HepG2 (cell line): Measurements from ENCODE around the gene PRKAR1A. TPM values are rescaled to one million over a fixed set of nuclear protein-coding genes. Genes with fewer than 3 reads are reported as not detected.

ENCODE experiments used
- BRCA1 ChIP-seq: sonication (generic); formaldehyde crosslinking; IDR thresholded peaks from 2 replicates; pipeline ENCODE4 v1.4.0; 2020; ENCODE audit warnings: missing genetic modification reagents
- CENPX ChIP-seq: sonication (generic); formaldehyde crosslinking; IDR thresholded peaks from 2 replicates; pipeline ENCODE4 v1.9.0; 2021; ENCODE audit warnings: mild to moderate bottlenecking, missing genetic modification reagents, moderate library complexity
- ERF ChIP-seq: IDR thresholded peaks from 2 replicates; pipeline ENCODE4 v1.6.1; 2018; ENCODE audit warnings: missing biosample characterization, missing genetic modification reagents
- EZH2 ChIP-seq: conservative IDR thresholded peaks from 2 replicates; pipeline ENCODE4 v1.6.1; 2012; ENCODE audit warnings: mild to moderate bottlenecking, low read depth, low read length, moderate library complexity
- HDAC2 ChIP-seq: sonication (generic); formaldehyde crosslinking; IDR thresholded peaks from 2 replicates; pipeline ENCODE4 v1.4.0; 2020; ENCODE audit warnings: missing genetic modification reagents
- ISL2 ChIP-seq: sonication (generic); formaldehyde crosslinking; IDR thresholded peaks from 2 replicates; pipeline ENCODE4 v1.5.0; 2020; ENCODE audit warnings: missing genetic modification reagents
- KDM5A ChIP-seq: fragments of 200-600 bp; sonication (generic); IDR thresholded peaks from 2 replicates; pipeline ENCODE4 v1.7.0; 2018; ENCODE audit warnings: antibody characterized with exemption, mild to moderate bottlenecking, low read length, borderline replicate concordance
- MBD4 ChIP-seq: IDR thresholded peaks from 2 replicates; pipeline ENCODE4 v1.6.1; 2012; ENCODE audit warnings: low read length, inconsistent platforms, borderline replicate concordance
- NFE2 ChIP-seq: sonication (generic); formaldehyde crosslinking; IDR thresholded peaks from 2 replicates; pipeline ENCODE4 v1.4.0; 2020; ENCODE audit warnings: missing genetic modification reagents
- PRPF4 ChIP-seq: fragments of 200-400 bp; formaldehyde crosslinking; IDR thresholded peaks from 2 replicates; pipeline ENCODE4 v1.6.1; 2016; ENCODE audit warnings: low read length, low read depth; ENCODE audit not compliant: poor library complexity, severe bottlenecking
- PTBP1 ChIP-seq: fragments of 200-400 bp; formaldehyde crosslinking; IDR thresholded peaks from 2 replicates; pipeline ENCODE4 v1.6.1; 2018; ENCODE audit warnings: low read length, low read depth; ENCODE audit not compliant: poor library complexity, severe bottlenecking
- RCOR2 ChIP-seq: IDR thresholded peaks from 2 replicates; pipeline ENCODE4 v1.6.1; 2016; ENCODE audit warnings: missing biosample characterization, missing genetic modification reagents
- TCF12 ChIP-seq, 2 experiments: fragments of 450-650 bp in 1 of 2; sonication (generic) in 1 of 2; formaldehyde crosslinking in 1 of 2; IDR thresholded peaks; 2 replicates each; pipeline versions ENCODE4 v1.6.1 to v1.8.0; 2017 to 2022; ENCODE audit warnings: antibody characterized with exemption in 1 of 2, mild to moderate bottlenecking in 1 of 2, missing genetic modification reagents in 1 of 2, moderate library complexity in 1 of 2
- XRCC5 ChIP-seq: fragments of 200-400 bp; formaldehyde crosslinking; optimal IDR thresholded peaks from 2 replicates; pipeline ENCODE3; 2017; ENCODE audit warnings: mild to moderate bottlenecking, low read length
- ZFP62 ChIP-seq: sonication (generic); formaldehyde crosslinking; IDR thresholded peaks from 2 replicates; pipeline ENCODE4 v1.4.0; 2020; ENCODE audit warnings: missing genetic modification reagents
- ZFP82 ChIP-seq: sonication (generic); formaldehyde crosslinking; IDR thresholded peaks from 2 replicates; pipeline ENCODE4 v1.5.1; 2020; ENCODE audit warnings: mild to moderate bottlenecking, missing genetic modification reagents, borderline replicate concordance
- ZFX ChIP-seq: sonication (generic); formaldehyde crosslinking; IDR thresholded peaks from 2 replicates; pipeline ENCODE4 v1.4.0; 2020; ENCODE audit warnings: mild to moderate bottlenecking, low read depth, missing genetic modification reagents, moderate library complexity
- ZNF138 ChIP-seq: sonication (generic); formaldehyde crosslinking; IDR thresholded peaks from 2 replicates; pipeline ENCODE4 v1.5.0; 2020; ENCODE audit warnings: mild to moderate bottlenecking, low read depth, missing genetic modification reagents
- ZNF3 ChIP-seq: IDR thresholded peaks from 2 replicates; pipeline ENCODE4 v1.7.0; 2017; ENCODE audit warnings: inconsistent platforms
- polyA plus RNA-seq, 8 experiments: library from polyadenylated mRNA; depleted of rRNA in 3 of 8; stranded (reverse) in 7 of 8; unstranded in 1 of 8; fragments of >200 nt; fragmentation: Illumina TruSeq in 4 of 8; extraction: Trizol in 4 of 8; gene quantifications; 2 replicates each; pipeline versions ENCODE4 v1.2.1 to v1.2.3, GENCODE V29; 2011 to 2016; ENCODE audit warnings: low read depth in 4 of 8, missing spikeins in 1 of 8, mixed read lengths in 1 of 8; ENCODE audit not compliant: insufficient read depth in 1 of 8
- total RNA-seq, 5 experiments: library from RNA; depleted of rRNA; stranded (reverse); fragments of >200 nt; fragmentation: Illumina TruSeq; extraction: Trizol; gene quantifications; 2 replicates each; pipeline ENCODE4 v1.2.3, GENCODE V29; 2016; ENCODE audit warnings: low read depth in 1 of 5
- TF ChIP-seq, protein P1 (sequence below): sonication (generic); formaldehyde crosslinking; IDR thresholded peaks from 2 replicates; pipeline ENCODE4 v1.5.1; 2020; ENCODE audit warnings: missing genetic modification reagents, mild to moderate bottlenecking, borderline replicate concordance
- TF ChIP-seq, protein P2 (sequence below): sonication (generic); formaldehyde crosslinking; IDR thresholded peaks from 2 replicates; pipeline ENCODE4 v1.4.0; 2020; ENCODE audit warnings: mild to moderate bottlenecking, missing genetic modification reagents
- TF ChIP-seq, protein P3 (sequence below): sonication (generic); formaldehyde crosslinking; IDR thresholded peaks from 2 replicates; pipeline ENCODE4 v1.5.0; 2020; ENCODE audit warnings: mild to moderate bottlenecking, missing genetic modification reagents, moderate library complexity
- TF ChIP-seq, protein P4 (sequence below): sonication (generic); formaldehyde crosslinking; conservative IDR thresholded peaks from 2 replicates; pipeline ENCODE4 v1.8.0; 2022; ENCODE audit warnings: mild to moderate bottlenecking, moderate library complexity, missing genetic modification reagents
- TF ChIP-seq, protein P5 (sequence below): sonication (generic); formaldehyde crosslinking; IDR thresholded peaks from 2 replicates; pipeline ENCODE4 v1.4.0; 2020; ENCODE audit warnings: missing genetic modification reagents

Gene PRKAR1A
- total and polyA plus RNA-seq, 2 of the 13 experiments (the other 11 are each of a cell fraction or from before 2014, with no cell fraction given): 265 to 266 TPM

DNA sequence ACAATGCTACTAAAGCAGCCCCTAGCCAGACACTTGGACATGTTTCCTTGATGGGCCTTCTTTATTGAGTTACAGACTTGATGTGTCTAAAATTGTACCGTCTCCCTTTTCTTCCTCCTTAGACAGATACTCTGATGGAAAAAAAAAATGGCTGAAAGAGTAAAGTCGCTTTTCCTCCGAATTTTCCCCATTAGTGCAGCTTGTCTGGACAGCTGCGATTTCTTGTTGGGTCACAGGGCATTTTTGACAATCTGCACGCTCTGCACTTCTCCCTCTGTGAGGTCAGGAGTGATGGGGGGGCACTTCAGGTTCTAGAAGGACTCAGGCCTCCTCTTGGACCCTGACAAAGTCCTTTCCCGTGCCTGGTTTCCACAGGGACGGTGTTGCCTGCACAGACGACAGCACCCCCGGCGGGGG lies 968 bp upstream of the PRKAR1A start (continued):
- TF ChIP-seq ISL2 (CRISPR knock-in tag) (no peak), RCOR2 (CRISPR knock-in tag) (no peak), BRCA1 (CRISPR knock-in tag) (no peak), TCF12 (IDR thresholded peaks at IDR 0.05) (no peak), TCF12 (CRISPR knock-in tag; IDR thresholded peaks at IDR 0.05) (no peak), CENPX (CRISPR knock-in tag) (no peak), EZH2 (no peak), MBD4 (no peak), ZFP62 (CRISPR knock-in tag) (no peak), ZFP82 (no peak), ZNF138 (CRISPR knock-in tag) (no peak), PRPF4 (no peak), NFE2 (no peak), ZNF3 (CRISPR knock-in tag) (peak; percentile 93), ERF (CRISPR knock-in tag) (0 out of 2 replicates have a peak, but pooled peaks have one; percentile 48), HDAC2 (CRISPR knock-in tag) (0 out of 2 replicates have a peak, but pooled peaks have one; percentile 3), PTBP1 (no peak), KDM5A (peak; percentile 22; the same call in 1 of the 2 replicates), XRCC5 (no peak), ZFX (CRISPR knock-in tag) (peak; percentile 88; the same call in 1 of the 2 replicates)
- TF ChIP-seq, protein P1, sequence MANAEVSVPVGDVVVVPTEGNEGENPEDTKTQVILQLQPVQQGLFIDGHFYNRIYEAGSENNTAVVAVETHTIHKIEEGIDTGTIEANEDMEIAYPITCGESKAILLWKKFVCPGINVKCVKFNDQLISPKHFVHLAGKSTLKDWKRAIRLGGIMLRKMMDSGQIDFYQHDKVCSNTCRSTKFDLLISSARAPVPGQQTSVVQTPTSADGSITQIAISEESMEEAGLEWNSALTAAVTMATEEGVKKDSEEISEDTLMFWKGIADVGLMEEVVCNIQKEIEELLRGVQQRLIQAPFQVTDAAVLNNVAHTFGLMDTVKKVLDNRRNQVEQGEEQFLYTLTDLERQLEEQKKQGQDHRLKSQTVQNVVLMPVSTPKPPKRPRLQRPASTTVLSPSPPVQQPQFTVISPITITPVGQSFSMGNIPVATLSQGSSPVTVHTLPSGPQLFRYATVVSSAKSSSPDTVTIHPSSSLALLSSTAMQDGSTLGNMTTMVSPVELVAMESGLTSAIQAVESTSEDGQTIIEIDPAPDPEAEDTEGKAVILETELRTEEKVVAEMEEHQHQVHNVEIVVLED (CRISPR knock-in tag): no peak
- TF ChIP-seq, protein P2, sequence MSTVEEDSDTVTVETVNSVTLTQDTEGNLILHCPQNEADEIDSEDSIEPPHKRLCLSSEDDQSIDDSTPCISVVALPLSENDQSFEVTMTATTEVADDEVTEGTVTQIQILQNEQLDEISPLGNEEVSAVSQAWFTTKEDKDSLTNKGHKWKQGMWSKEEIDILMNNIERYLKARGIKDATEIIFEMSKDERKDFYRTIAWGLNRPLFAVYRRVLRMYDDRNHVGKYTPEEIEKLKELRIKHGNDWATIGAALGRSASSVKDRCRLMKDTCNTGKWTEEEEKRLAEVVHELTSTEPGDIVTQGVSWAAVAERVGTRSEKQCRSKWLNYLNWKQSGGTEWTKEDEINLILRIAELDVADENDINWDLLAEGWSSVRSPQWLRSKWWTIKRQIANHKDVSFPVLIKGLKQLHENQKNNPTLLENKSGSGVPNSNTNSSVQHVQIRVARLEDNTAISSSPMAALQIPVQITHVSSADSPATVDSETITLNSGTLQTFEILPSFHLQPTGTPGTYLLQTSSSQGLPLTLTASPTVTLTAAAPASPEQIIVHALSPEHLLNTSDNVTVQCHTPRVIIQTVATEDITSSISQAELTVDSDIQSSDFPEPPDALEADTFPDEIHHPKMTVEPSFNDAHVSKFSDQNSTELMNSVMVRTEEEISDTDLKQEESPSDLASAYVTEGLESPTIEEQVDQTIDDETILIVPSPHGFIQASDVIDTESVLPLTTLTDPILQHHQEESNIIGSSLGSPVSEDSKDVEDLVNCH (CRISPR knock-in tag): 0 out of 2 replicates have a peak, but pooled peaks have one; percentile 5
- TF ChIP-seq, protein P3, sequence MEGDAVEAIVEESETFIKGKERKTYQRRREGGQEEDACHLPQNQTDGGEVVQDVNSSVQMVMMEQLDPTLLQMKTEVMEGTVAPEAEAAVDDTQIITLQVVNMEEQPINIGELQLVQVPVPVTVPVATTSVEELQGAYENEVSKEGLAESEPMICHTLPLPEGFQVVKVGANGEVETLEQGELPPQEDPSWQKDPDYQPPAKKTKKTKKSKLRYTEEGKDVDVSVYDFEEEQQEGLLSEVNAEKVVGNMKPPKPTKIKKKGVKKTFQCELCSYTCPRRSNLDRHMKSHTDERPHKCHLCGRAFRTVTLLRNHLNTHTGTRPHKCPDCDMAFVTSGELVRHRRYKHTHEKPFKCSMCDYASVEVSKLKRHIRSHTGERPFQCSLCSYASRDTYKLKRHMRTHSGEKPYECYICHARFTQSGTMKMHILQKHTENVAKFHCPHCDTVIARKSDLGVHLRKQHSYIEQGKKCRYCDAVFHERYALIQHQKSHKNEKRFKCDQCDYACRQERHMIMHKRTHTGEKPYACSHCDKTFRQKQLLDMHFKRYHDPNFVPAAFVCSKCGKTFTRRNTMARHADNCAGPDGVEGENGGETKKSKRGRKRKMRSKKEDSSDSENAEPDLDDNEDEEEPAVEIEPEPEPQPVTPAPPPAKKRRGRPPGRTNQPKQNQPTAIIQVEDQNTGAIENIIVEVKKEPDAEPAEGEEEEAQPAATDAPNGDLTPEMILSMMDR (CRISPR knock-in tag): peak; percentile 47
- TF ChIP-seq, protein P4, sequence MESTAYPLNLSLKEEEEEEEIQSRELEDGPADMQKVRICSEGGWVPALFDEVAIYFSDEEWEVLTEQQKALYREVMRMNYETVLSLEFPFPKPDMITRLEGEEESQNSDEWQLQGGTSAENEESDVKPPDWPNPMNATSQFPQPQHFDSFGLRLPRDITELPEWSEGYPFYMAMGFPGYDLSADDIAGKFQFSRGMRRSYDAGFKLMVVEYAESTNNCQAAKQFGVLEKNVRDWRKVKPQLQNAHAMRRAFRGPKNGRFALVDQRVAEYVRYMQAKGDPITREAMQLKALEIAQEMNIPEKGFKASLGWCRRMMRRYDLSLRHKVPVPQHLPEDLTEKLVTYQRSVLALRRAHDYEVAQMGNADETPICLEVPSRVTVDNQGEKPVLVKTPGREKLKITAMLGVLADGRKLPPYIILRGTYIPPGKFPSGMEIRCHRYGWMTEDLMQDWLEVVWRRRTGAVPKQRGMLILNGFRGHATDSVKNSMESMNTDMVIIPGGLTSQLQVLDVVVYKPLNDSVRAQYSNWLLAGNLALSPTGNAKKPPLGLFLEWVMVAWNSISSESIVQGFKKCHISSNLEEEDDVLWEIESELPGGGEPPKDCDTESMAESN (CRISPR knock-in tag): no peak
- TF ChIP-seq, protein P5, sequence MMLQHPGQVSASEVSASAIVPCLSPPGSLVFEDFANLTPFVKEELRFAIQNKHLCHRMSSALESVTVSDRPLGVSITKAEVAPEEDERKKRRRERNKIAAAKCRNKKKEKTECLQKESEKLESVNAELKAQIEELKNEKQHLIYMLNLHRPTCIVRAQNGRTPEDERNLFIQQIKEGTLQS: no peak
